ENCODE measurements around the gene CASKIN2. TPM values are rescaled to one million over a fixed set of nuclear protein-coding genes. Genes with fewer than 3 reads are reported as not detected.

Gene CASKIN2
- total RNA-seq, 3 donors from 2014 or later: 27.8 to 44.5 (median 33.8) TPM

- H3K9me3 ChIP-seq: no peaks in the 10 kb centered on the region
- no peaks in the 10 kb centered on the region for H3K36me3 ChIP-seq (ENCODE audit: low read depth)
- DNase-seq (no peak), ATAC-seq (no peak)
- peaks cover 55% of the 10 kb centered on the region for H3K4me1 ChIP-seq (ENCODE audit: low read depth)
- intact Hi-C loops (cut with DNase I, micrococcal nuclease): no loop called here
- TF ChIP-seq CTCF (IDR thresholded peaks at IDR 0.05): no peak
- H3K4me3 ChIP-seq: no peak overlapping the region
These were observed 38.2 kb upstream of the CASKIN2 start for GRCh38 chr17:75553295-75554110.

- H3K4me1 ChIP-seq (ENCODE audit: low read depth): peaks cover 51% of the 10 kb centered on the region
- ATAC-seq: no peak
- intact Hi-C loops (cut with DNase I, micrococcal nuclease): no loop called here
These were observed 37.3 kb upstream of the CASKIN2 start for GRCh38 chr17:75552425-75553294.

GRCh38 chr17:75551266-75551665 is 35.9 kb upstream of the CASKIN2 start:
- DNase-seq: no peak
- Histone ChIP-seq H3K9me3 (no peaks in the 10 kb centered on the region), H3K36me3 (ENCODE audit: low read depth) (no peaks in the 10 kb centered on the region), H3K4me1 (ENCODE audit: low read depth) (peaks cover 40% of the 10 kb centered on the region), H3K4me3 (no peak overlapping the region)
- no peak for ATAC-seq
- intact Hi-C loops (cut with DNase I, micrococcal nuclease): no loop called here
- TF ChIP-seq CTCF (IDR thresholded peaks at IDR 0.05): no peak

More at GRCh38 chr17:75552425-75553294, 37.3 kb upstream of the CASKIN2 start:
- Histone ChIP-seq H3K4me3 (no peak overlapping the region), H3K9me3 (no peaks in the 10 kb centered on the region), H3K36me3 (ENCODE audit: low read depth) (no peaks in the 10 kb centered on the region)
- TF ChIP-seq CTCF (IDR thresholded peaks at IDR 0.05): no peak
- DNase-seq: no peak

- ATAC-seq (peak; percentile 45), DNase-seq (no peak)
- Histone ChIP-seq H3K36me3 (ENCODE audit: low read depth) (no peaks in the 10 kb centered on the region), H3K4me3 (no peak overlapping the region), H3K9me3 (no peaks in the 10 kb centered on the region), H3K4me1 (ENCODE audit: low read depth) (peaks cover 37% of the 10 kb centered on the region)
- no peak for TF ChIP-seq CTCF (IDR thresholded peaks at IDR 0.05)
- intact Hi-C loops (cut with DNase I, micrococcal nuclease): no loop called here
These were observed 34.8 kb upstream of the CASKIN2 start for GRCh38 chr17:75550139-75550465.

GRCh38 chr17:75549246-75550138 is 34.2 kb upstream of the CASKIN2 start:
- no peak overlapping the region for H3K4me3 ChIP-seq

More at GRCh38 chr17:75549246-75550138, 34.2 kb upstream of the CASKIN2 start:
- peak; percentile 90 to 93 (median 91) for DNase-seq
- H3K9me3 ChIP-seq: no peaks in the 10 kb centered on the region
- no peak for TF ChIP-seq CTCF (IDR thresholded peaks at IDR 0.05)
- H3K36me3 ChIP-seq (ENCODE audit: low read depth): no peaks in the 10 kb centered on the region
- intact Hi-C loops (cut with DNase I, micrococcal nuclease): no loop called here
- H3K4me1 ChIP-seq (ENCODE audit: low read depth): peaks cover 41% of the 10 kb centered on the region
- ATAC-seq: peak; percentile 86
